Neural progenitor cell (in vitro differentiated cells): ENCODE results near the gene TRAPPC4.

Experiments
- EZH2 ChIP-seq: fragments of 200-600 bp; sonication (generic); IDR thresholded peaks from 2 replicates; pipeline ENCODE4 v1.6.1; 2017; ENCODE audit warnings: antibody characterized with exemption, mild to moderate bottlenecking, moderate library complexity
- TF ChIP-seq, protein P1 (sequence below): fragments of 200-600 bp; sonication (generic); IDR thresholded peaks from 2 replicates; pipeline ENCODE4 v1.5.1; 2017; ENCODE audit warnings: antibody characterized with exemption, mild to moderate bottlenecking

GRCh38 chr11:119031912-119032280 is 13.3 kb downstream of the TRAPPC4 start:
- TF ChIP-seq, protein P1, sequence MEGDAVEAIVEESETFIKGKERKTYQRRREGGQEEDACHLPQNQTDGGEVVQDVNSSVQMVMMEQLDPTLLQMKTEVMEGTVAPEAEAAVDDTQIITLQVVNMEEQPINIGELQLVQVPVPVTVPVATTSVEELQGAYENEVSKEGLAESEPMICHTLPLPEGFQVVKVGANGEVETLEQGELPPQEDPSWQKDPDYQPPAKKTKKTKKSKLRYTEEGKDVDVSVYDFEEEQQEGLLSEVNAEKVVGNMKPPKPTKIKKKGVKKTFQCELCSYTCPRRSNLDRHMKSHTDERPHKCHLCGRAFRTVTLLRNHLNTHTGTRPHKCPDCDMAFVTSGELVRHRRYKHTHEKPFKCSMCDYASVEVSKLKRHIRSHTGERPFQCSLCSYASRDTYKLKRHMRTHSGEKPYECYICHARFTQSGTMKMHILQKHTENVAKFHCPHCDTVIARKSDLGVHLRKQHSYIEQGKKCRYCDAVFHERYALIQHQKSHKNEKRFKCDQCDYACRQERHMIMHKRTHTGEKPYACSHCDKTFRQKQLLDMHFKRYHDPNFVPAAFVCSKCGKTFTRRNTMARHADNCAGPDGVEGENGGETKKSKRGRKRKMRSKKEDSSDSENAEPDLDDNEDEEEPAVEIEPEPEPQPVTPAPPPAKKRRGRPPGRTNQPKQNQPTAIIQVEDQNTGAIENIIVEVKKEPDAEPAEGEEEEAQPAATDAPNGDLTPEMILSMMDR = no peak
- TF ChIP-seq EZH2 = no peak
